CD4-positive, alpha-beta T cell treated with Interferon gamma for 1 hour (primary cell): ENCODE data around the gene ZDHHC3.
A peak's percentile ranks its signal among the peaks of the same experiment; 100 is the strongest.

Experiments used
- DNase-seq: peaks from one replicate; pipeline ENCODE4 v3.0.0-alpha.2; 2020

ZDHHC3 gene

DNA sequence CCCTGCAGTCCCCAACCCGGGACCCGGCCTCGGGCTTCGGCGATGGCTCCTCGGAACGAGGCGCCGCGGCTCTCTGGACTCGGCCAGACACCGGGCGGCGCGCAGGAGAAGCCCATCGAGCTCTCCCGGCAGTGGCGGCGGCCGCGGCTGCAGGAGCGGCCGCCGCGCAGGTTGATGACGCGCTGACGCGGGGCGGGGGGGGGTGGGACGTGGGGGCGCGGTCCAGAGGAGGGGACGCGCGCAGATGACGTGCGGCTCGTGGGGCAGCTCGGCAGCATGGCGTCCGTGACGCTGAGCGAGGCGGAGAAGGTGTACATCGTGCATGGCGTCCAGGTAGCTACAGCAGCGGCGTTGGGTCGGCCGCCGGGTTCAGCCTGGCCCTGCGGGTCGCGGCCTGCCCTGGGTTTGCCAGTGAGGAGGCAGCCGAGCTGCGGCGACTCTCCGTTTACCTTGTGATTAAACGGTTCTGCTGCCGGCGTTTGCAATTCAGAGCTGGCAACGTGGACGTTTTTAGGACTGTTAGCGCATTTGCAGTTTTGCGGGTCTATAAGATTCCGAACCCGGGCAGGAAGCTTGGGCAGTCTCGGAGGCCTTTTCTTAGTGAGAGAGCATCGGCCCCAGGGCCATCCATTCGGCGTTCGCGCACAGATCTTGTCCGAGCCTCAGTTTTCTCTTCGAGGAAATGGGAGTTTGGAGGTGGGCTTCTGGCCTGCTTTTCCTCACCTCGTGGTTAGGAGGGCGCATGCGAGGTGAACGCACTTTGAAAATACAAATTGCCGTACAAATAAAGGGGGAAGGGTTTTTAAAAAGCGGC is at the start of gene ZDHHC3, which contains the start of gene EXOSC7:
TSS of gene ZDHHC3 (minus strand) at position 173 of the 814 bp plus-strand sequence. CDS start 16,738 bp downstream, outside the sequence.
TSS of gene EXOSC7 (plus strand) at position 243 of the 814 bp plus-strand sequence. CDS start at position 277, 34 bp downstream.
- DNase-seq: peak; percentile 88

DNA sequence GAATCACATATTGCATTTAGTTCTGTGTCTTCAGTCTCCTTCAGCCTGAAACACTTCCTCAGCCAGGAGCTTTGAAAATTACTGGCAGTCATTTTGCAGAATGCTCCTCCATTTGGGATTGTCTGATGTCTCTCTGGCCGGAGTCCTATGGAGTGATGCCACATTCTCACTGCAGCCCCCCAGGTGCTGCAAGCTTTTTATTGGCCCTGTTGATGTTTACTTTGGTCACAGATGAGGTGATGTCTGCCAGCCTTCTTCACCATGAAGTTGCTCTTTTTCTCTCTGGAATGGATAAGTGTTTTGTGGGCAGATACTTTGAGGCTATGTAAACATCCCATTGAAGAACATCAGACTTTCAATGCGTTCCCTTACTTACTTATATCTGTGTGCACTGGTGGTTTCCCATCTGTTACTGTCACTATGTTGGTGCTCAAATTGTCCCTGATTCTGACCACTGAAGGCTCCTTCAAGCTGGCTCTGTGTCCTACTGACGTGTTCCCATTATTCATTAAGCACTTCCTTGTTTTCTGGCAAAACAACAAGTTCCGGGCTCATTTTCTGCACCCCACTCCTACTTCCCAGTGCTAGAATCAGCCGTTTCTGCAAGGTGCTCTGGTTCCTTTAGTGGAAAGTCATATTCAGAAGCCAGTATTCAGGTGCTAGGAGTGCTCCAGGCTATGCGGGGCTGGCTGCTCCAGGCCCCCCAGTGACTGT is 48.7 kb upstream of the ZDHHC3 start:
- DNase-seq: no peak

DNA sequence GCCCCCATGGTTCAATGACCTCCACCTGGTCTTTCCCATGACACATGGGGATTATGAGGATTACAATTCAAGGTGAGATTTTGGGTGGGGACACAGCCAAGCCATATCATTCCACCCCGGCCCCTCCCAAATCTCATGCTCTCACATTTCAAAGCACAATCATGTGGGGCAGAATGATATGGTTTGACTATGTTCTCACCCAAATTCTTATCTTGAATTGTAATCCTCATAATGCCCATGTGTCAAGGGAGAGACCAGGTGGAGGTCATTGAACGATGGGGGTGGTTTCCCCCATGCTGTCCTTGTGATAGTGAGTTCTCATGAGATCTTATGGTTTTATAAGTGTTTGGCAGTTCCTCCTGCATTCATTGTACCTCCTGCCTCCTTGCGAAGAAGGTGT is 47.7 kb upstream of the ZDHHC3 start:
- DNase-seq: no peak

DNA sequence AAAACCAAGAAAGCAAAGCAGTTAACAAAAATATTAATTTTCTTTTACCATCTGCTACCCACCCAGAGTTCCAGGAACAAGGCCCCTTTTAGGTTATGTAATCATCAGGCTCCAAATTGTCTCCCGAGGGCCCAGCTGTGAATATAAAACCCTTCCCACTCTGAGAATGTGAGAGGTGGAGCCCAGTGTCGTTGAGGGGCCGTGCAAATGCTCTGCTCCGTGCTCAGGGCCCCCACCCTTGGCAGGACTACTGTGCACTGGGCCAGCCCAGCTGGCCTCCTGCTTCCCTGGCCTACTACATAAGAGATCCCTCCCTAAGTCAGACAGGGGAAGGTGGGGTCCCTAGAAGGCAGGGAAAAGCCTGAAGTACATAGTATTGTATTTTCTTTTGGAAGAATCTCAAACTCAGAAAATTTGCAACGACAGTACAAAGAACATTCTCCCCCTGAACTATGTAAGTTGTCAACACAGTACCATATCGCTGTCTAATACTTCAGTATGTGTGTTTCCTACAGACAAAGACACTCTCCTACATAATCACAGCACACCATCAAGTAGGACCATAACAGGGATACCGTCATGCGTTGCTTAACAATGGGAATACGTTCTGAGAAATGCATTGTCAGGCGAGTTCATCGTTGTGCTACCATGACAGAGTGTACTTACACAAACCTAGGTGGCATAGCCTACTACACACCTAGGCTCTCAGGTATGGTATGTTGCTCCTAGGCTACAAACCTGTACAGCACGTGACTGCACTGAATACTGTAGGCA is 45.7 kb upstream of the ZDHHC3 start:
- no peak for DNase-seq

DNA sequence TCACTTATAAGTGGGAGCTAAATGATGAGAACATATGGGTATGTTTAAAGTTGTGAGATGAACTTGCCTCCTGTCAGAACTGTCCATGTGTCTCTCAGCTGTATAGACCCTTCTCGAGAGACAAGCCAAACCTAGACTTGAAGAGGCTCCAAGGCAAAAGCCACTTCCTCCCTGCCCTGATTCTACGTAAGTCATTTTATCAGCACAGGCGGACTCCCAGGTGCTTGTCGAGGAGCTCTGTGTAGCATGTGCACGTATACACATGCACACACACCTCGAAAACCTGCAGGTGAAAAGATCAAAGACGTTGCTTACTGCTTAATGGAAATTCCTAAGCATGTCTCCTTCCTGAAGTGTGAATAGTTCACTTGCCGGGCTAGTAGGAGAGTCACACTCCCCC is 44.6 kb upstream of the ZDHHC3 start:
- peak; percentile 4 for DNase-seq

DNA sequence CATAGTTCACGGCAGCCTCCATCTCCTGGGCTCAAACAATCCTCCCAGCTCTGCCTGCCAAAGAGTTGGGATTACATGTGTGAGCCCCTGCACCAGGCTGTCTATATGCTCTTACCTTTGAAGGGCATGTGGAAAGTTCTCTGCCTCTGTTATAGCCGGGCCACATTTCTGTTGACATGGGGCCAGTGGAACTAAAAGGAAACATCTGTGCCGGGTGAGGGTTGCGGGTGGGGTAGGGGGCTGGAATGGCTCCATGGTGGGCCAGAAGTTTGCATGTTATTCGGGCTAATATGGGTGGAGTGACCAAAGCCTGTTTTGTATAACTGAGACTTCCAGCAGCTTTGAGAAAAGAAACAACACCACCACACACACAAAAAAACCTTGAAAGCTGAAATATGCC is 41.8 kb upstream of the ZDHHC3 start:
- DNase-seq: no peak

- no peak for DNase-seq
These were observed 40.9 kb upstream of the ZDHHC3 start for GRCh38 chr3:45016916-45017315.

GRCh38 chr3:45012577-45012976 is 36.6 kb upstream of the ZDHHC3 start:
- DNase-seq: no peak

GRCh38 chr3:45011756-45012508 is 36.0 kb upstream of the ZDHHC3 start:
- DNase-seq: no peak

GRCh38 chr3:45010811-45011333 is 34.9 kb upstream of the ZDHHC3 start:
- DNase-seq: no peak

- no peak for DNase-seq
These were observed 33.9 kb upstream of the ZDHHC3 start for GRCh38 chr3:45009868-45010267.

- DNase-seq: no peak
These were observed 32.1 kb upstream of the ZDHHC3 start for GRCh38 chr3:45008117-45008516.

GRCh38 chr3:45007091-45007490 is 31.1 kb upstream of the ZDHHC3 start:
- DNase-seq: no peak

GRCh38 chr3:45003859-45004258 is 27.9 kb upstream of the ZDHHC3 start:
- DNase-seq: no peak

GRCh38 chr3:45003406-45003805 is 27.4 kb upstream of the ZDHHC3 start:
- DNase-seq: no peak

DNA sequence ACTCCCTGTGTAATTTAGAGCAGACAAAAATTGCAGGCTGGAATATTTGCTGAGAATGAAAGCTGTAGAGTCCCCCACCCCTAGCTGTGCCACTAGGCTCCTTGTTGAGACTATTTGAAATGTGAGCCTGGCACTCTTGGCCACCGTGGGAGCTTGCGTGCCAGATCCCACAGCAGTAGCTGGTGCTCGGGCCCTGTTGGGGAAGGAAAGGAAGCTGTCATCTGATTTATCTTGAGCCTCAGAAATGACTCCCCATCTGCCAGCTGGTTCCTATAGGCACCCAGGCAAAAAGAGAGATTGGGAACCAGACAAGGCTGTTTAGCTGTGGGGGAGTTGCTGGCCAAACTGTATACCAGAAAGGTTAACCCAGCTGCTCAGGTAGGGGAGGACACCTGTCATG is 26.7 kb upstream of the ZDHHC3 start:
- DNase-seq: no peak

GRCh38 chr3:45002139-45002660 is 26.2 kb upstream of the ZDHHC3 start:
- DNase-seq: no peak

- no peak for DNase-seq
These were observed 25.8 kb upstream of the ZDHHC3 start for GRCh38 chr3:45001738-45002137.

DNA sequence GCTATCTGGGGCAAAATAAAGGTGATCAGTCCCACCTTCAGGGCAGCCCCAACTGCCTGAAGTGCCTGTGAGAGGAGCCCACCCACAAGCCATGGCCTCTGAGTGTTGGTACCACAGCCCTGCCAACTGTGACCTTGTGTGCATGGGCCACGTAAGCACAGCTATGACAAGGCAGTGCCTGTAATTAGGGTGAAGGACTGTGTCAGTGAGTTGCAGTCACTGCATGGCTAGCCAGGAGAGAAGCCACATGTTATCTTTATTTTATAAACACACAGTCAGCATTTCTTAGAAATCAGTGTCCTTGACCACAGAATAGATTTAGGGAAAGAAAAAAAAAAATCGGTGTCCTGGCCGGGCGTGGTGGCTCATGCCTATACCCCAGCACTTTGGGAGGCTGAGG is 24.8 kb upstream of the ZDHHC3 start:
- DNase-seq: no peak

GRCh38 chr3:44999782-45000181 is 23.8 kb upstream of the ZDHHC3 start:
- no peak for DNase-seq

DNA sequence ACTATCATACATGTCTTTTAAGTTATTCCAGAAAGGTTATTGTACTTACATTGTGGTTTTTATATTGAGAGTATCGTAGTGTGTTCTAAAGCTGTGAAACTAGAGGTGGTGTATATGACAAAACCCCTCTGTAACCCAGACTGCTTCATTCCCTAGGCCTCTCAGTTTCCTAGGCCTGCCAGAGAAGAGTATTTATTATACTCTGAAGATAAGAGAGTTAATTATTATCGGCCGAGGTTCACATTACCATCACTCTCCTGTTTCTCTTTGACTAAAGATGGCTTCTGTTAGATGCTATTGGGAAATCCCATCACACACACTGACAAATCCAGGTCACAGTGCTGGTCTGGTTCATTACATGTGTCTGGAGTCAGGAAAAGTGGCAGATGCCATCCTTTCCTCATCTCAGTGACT is 20.6 kb upstream of the ZDHHC3 start:
- DNase-seq: no peak

- DNase-seq: no peak
These were observed 19.3 kb upstream of the ZDHHC3 start for GRCh38 chr3:44995142-44995770.
